A549 treated with AZD2906 at 1 μM for 4 hours (cell line): ENCODE measurements around the gene DCUN1D1. TPM values are rescaled to one million over a fixed set of nuclear protein-coding genes. Genes with fewer than 3 reads are reported as not detected.

Experiments
- total RNA-seq: library from RNA; stranded (reverse); fragments of 200-300 nt; extraction: Qiagen RNA extraction; gene quantifications from 5 replicates; pipeline ENCODE4 v1.2.3, GENCODE V29; 2022

Gene DCUN1D1
- 14.7 to 18.7 TPM (median 17.3 TPM) in 5 replicates for total RNA-seq

GRCh38 chr3:182980204-182981037, at the start of gene DCUN1D1:
Gene DCUN1D1 (minus strand): TSS chr3:182980538. CDS start chr3:182980489, 49 bp downstream.

Other genes with a start within 250 kb of the DCUN1D1 start
- 7.5 to 12.8 TPM (median 11.0 TPM) in 5 replicates for gene ATP11B, start 187.0 kb downstream of the DCUN1D1 start, total RNA-seq
- 7.2 to 8.7 TPM (median 7.9 TPM) in 5 replicates for gene MCCC1, start 119.0 kb upstream of the DCUN1D1 start, total RNA-seq
- gene LAMP3, start 182.2 kb upstream of the DCUN1D1 start, total RNA-seq, result 0.09 to 0.34 TPM (median 0.19 TPM) in 5 replicates